GM21737 (cell line): ENCODE results near the gene GAN.

ENCODE experiments used
- ATAC-seq: cut with Tn5 transposase; IDR thresholded peaks from one replicate; pipeline ENCODE4 v1.9.1; 2021; ENCODE audit warnings: mild to moderate bottlenecking, moderate library complexity; ENCODE audit not compliant: unreplicated experiment

Gene GAN

DNA sequence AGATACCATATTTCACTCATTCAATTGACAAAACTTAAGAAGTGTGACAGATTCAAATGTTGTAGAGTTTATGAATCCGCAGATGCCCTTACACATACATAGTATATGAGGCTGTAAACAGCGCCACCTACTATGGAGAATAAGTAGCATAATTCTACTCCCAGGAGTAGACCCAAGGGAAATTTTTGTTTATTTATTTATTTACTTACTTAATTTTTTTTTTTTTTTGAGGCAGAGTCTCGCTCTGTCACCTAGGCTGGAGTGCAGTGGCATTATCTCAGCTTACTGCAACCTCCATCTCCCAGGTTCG, 35.5 kb downstream of the GAN start:
- ATAC-seq = no peak

DNA sequence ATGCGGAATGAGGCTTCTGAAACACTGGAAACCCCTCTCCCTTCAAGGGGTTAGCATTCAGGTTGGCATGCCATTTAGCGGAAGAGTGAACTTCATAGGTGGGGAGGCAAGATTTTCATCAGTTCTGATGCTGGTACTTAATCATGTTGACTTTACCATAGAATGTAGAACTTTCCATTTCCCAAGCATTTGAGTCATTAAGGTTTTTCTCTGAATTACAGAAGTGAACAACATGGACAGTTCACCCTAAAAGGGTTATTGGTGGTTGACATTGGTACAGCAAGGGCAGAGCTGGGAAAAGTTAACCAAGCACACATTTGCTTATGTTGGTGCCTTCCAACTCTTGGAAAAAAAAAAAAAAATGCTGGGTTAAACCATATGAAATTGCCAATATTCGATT, 39.1 kb downstream of the GAN start:
- ATAC-seq = no peak

DNA sequence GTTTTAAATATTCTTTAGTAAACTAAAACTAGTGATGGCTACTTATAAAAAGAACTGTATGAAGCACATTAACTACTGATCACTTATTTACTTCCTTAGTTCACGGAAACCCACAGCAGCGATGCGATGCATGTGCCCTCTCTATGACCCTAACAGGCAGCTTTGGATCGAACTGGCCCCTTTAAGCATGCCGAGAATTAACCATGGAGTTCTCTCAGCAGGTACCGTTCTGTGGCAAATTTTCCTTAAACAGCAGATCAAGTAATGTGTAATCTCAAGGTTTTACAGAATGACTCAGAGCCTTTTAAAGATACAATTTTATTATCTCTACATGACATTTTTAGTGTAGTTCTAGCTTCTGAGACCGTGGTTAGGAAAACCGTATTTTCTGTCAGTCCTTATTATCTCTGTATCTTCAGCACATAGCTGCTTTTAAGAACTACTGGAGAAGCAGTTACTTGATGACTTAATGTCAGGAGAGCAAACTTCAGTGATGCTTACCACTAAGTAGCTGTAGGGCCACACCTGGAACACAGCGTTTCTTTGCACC, 43.0 kb downstream of the GAN start:
- no peak for ATAC-seq

DNA sequence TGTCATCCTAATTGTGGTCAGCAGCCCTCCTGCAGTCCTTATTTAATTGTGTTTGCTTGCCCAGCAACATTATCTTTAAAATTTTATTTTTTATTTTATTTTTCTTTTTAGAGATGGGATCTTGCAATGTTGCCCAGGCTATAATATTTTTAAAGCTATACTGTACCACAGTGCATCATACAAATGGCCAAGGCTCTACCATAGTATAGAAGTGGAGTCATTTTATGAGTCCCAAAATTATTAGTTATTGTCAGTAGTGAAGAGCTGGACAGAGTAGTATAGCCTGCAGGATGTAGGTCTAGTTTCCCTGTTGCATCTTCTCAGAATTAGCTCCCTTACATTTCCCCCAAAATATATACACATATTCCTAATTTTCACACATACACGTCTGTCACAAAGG, 44.1 kb downstream of the GAN start:
- no peak for ATAC-seq

DNA sequence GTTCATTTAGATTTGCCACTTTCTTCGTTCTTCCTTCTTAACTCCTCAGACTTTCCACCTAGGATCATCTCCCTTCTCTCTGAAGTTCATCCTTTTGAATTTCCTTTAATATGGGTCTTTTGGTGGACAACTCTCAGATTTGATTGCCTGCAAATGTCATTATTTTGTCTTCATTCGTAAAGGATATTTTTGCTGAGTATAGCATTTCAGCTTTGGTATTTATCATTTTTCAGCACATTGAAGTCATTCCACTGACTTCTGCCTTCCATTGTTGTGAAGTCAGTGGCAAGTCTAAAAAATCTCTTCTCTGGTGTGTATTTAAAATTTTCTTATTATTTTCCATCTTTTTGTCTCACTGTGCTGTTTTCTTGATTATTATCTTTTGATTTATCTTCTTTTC, 45.4 kb downstream of the GAN start:
- no peak for ATAC-seq

DNA sequence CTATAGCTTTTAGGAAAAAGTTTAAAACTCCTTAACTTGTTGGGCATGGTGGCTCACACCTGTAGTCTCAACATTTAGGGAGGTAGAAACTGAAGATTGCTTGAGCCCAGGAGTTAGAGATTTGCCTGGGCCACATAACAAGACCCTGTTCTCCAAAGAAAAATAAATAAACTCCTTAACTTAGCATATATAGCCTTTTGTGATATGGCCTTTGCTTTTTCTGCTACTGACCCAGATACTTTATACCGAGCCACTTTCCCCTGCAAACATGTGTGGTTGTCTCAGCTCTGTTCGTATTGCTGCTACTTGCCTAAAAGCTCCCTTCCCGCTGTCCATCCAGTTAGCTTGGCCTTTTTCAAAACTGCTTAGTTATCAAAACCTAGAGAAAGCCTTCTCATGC, 51.0 kb downstream of the GAN start:
- ATAC-seq = no peak

DNA sequence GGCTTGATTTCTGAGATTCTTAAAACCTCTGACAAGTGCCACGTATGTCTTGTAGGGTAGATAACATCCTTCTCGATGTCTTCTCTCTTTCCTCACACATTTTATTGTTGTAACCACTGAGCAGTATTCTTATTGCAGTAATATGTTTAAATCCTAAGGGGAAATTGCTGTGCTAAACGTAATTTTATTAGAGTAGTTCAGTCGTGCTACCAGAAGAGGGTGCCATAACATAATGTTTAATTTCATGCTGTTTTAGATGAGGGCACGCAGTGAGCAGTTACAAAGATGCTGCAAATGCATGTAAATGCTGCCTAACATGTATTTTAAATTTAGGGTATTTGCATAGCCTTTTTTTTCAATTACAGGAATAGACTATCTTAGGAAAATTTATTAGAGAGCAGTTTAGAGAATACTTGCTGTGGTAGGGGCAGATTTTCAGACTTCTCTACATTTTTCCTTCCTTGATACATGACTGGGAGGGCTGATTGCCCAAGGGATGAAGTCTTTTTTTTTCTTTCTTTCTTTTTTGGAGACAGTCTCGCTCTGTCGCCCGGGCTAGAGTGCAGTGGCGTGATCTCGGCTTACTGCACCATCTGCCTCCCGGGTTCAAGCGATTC, 51.7 kb downstream of the GAN start:
- ATAC-seq = no peak

DNA sequence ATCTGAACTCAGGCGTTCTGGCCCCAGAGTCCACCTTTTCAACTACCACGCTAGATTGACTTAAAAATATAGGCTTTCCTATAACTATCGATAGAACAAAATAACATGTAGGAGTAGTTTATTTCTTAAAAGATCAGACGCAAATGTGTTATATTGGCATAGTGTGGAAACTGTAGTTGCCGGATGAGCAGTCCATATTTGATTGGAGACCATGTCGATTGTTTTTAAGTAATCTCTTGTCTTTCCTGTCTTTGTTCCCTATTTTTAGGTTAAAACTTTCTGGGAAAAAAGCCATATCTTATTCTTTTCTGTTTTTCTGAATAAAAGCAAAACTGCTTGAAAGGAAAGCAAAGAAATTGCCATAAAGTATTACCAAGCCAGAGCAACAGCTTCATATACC, 53.1 kb downstream of the GAN start:
- no peak for ATAC-seq

DNA sequence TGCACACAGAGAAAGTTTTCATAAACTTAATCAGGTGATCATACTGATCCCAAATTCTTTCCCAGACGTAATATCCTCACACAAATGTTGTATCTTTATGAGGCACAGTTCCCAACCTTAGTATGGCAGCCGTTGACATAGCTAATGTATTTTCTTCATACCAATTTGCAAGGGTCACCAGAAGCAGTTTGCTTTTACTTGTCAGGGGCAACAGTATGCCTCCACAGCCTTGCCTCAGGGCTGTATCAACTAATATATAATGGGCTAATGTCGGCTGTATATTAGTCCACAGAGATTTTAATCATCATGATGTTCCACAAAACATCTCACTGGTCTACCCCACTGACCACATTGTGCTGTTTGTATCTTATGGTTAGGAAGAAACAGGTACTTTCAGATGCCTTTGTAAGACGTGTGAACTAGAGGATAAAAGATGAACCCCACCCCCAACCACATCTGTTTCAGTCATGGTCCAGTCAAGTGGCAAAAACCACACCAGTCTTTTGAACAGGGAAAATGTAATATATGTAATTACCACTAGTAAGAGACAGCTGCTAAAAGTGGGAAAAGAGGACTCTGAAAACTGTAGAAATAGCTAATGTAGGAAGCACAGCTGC, 55.2 kb downstream of the GAN start:
- ATAC-seq = no peak

DNA sequence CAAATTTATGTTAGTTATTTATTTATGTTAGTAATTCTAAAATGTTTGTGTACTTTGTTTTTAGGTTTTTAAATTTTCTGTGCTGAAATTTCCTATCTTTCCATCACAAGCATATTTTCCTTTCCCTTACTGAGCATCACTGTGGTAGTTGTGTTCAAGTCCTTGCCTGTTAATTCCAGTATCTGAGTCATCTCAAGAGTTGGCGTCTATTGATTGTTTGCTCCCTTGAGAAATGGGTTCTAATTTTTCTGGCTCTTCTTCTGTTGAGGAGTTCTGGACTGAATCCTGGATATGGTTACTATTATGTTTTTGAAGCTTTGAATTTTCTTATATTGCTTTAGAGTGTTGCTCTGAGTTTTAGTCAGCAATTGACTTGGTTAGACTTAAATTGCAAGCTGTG, 56.3 kb downstream of the GAN start:
- ATAC-seq = no peak

DNA sequence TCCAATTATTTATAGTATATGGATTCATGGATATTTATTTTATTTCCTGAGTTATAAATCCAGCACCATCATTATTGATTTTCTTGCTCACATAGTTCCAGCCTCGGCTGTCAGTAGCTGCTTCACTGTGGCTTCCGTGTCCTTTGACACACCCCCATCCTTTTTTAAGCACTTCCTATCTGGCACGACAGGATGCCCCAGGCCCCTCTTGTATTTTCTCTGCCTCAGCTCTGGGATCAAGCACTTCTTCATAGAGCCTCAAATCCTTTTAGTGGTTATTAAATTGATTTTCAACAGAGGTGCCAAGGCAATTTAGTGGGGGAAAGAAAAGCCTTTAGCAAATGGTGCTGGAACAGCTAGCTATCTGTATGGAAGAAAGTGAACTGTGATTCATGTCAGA, 59.8 kb downstream of the GAN start:
- no peak for ATAC-seq

DNA sequence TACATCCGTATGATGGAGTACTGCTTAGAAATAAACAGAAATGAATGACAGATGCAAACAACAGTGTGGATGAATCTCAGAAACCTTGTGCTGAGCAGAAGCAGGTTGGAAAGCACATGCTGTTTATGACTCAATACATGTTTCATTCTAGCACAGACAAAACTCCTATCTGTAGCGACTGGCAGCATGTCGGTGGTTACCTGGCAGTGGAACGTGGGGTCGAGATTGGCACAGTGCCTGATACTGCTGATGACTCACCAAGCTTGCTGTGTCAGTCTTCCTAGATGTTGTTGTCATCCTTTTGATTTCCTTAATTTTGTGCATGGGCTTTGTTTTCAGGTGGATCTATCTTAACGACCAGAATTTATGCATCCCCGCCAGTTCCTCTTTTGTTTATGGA, 62.1 kb downstream of the GAN start:
- no peak for ATAC-seq

DNA sequence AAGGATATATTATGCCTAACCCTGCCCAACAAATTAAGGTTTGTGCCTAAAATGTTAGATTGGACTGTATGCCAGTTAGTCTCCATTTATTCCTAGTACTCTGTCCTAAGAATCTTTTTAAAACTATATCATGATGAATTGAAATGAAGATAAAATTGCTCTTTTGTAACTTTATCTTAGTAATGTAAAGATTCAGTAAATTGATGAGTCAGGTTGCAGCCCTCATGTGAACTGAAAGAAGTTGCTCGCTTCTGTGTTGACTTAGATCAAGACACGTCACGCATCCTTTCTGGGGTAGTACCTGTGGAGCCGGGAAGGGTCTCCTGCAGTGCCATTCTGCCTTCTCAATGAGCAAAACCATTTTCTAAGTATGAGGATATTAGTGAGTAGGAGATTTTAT, 63.3 kb downstream of the GAN start:
- ATAC-seq = no peak

DNA sequence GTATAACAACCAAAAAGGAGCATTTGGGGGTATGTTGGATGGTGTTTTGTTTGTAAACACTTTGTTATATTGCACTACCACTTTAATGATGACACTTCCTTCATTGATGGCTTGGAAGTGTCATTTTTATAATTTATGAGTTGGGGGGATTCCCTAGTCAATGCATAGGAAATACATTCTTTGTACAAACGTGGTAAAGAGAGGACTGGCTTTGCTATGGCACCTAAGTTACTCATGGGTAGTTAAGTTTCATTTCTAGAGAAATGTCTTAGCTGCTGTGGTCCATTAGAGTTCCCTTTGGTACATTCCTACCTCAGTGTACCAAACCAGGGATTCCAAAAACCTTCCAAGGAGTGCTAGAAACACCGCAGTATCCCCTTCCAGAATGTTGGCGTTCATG, 66.2 kb downstream of the GAN start:
- ATAC-seq = no peak

DNA sequence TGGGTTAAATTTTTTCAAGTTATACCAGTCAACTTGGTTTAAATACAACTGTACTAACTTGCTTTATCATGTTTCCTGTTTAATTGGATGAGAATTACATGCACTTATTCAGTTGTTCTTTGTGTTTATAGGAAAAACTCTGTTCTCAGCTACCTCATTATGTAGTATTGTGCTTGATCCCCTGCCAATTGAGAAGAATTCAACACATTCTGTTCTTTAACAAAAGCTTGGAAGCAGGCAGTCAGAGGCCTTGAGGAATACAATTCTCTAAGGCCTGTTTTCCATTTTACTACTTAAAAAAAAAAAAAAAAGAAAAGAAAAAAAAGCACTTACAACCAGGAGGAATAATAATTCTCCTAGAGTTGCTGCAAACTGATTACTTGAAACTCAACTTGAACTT, 69.2 kb downstream of the GAN start:
- no peak for ATAC-seq

DNA sequence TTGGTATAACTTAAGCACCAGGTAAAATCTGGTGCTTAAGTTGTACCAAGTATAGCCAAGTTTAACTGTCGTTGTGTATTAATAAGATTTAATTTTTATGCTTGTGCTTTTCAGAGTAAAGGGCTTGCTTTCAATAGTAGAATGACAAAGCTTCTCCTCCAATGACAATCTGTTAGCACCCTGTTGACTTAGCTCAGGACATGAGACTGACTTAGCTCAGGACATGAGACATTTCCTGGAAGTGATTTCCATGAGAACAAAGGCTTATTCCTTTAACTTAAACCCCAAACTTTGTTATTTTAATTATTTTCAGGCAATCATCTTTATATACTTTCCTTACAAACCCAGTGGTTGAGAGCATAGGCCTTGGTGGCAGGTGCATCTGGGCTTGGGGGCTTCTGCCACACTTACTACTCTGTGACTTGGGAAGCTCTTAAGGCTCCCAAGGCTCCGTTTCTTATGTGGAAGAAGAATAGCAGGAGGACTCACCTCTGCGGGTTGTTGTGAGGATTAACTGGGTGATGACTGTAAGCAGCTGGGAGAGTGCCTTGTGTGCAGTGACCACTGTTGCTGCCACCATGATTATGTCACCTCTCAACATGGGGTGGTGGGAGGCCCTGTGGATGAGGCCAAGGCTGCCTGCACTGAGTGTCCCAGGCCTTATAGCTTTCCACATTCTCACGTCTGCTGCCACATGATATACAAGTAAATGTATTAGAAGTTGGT, 70.4 kb downstream of the GAN start:
- no peak for ATAC-seq

DNA sequence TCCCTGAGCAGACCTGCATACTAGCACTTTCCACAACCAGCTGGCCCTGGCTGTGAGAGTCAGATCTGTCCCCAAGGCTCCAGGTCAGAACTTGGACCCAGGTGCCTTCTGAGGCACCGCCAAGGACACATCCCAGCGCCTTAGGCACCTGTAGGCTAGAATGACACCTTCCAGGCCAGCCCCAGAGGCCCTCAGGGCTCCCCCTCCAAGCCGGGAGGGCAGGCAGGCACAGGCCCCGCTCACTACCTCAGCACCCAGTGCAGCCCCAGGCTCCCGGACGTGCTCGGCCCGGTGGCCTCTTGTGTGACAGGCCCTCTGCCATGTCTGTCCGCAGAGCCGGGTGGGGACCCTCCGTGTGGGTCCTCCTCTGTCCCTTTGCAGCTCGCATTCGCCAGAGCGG, 73.6 kb downstream of the GAN start:
- ATAC-seq = no peak

DNA sequence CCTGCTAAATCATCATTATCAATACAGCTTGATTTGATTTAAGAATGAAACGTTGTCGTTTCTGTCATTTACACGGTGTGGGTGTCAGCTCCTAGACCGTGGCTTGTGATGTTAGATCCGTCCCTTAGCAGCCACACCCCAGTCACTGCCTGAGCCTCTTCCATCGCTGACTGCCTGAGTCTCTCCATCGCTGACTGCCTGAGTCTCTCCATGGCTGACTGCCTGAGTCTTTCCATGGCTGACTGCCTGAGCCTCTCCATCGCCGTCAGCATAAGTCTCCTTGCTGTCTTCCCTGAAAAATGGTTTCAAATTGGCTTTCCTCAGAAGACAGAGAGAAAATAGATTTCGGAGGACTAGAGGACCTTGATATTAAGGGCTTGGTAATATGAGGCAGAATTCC, 76.1 kb downstream of the GAN start:
- no peak for ATAC-seq

DNA sequence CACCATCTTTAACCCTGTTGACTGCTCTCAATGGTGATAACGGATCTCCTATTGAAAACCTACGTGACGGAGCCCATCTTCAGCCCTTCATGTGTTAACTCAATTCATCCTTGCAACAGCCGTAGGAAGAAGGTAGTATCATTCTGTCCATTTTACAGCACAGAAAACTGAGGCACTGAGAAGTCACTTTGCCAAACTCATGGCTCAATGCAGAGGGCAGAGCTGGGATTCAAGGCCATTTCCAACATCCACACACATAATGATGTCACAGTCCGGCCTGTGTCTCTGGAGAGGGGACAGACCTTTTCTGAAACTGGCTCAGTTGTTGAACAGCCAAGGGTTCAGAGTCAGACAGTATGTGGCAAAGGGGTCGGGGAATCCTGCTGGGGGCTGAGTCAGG, 77.2 kb downstream of the GAN start:
- ATAC-seq = no peak

DNA sequence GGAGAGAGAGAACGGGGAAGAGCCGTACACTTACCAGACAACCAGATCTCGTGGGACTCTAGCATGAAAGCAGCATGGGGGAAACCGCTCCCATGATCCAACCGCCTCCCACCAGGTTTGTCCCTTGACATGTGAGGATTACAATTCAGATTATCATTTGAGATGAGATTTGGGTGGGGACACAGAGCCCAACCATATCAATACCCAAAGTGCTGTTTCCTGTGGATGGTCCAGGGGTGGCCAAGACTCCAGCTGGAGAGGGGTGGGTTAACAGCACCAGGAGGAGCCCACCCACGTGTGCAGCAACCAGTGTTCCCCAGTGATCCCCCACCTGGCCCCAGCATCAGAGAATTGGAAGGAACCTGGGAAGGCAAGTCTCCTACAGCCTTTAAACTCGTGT, 79.7 kb downstream of the GAN start:
- no peak for ATAC-seq

DNA sequence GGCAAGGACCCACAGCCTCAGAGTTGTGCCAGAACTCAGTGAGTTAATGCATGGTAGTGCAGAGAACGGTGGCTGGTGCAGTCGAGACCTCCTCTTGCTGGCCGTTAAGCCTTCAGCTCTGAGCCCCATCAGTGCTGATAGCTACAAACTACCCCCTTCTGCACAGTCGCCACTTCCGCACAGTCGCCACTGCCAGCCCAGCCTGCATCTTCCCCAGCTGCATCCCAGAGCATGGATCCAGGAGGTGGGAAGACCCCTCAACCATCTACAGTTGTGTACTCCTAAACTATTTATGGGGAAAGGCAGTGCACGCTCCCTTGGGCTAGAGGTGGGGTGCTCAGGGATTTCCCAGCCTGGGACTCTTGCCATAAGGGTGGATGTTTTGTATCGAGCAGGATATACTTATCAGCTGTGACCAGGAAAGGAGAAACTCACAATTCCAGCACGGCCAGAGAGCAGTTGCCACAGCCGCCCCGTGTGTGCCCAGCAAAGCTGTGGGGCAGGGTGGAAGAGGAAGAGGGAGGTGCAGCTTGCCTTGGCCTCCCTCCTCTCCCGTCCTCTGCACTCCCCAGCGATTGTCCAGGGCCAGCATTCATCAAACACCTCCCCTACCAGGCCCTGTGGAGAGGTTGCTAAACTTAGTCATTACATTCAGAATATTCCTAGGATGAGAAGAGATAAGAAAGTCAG, 80.3 kb downstream of the GAN start:
- no peak for ATAC-seq
